Heart right ventricle (tissue), 16 donors: ENCODE measurements around the gene NKX2-3. TPM values are rescaled to one million over a fixed set of nuclear protein-coding genes. Genes with fewer than 3 reads are reported as not detected.

Experiments used
- ATAC-seq, 8 donors: fragments of 200-7000 bp; cut with Tn5 transposase; one replicate each; pipeline ENCODE4 v1.9.1; 2020; ENCODE audit warnings: mild to moderate bottlenecking in 8 of 8, moderate library complexity in 8 of 8, moderate number of reproducible peaks in 1 of 8
- DNase-seq, 2 donors: peaks; one replicate each; pipeline ENCODE4 v3.0.0-alpha.2; 2020
- H3K27ac ChIP-seq, 10 donors: fragments of 200-600 bp; sonication (generic) in 2 of 10; one replicate each; pipeline versions ENCODE4 v1.5.0 to v1.8.0; 2020 to 2022; ENCODE audit warnings: mild to moderate bottlenecking in 3 of 10
- H3K27me3 ChIP-seq, 7 donors: fragments of 200-600 bp; one replicate each; pipeline ENCODE4 v1.8.0; 2021 to 2022; ENCODE audit warnings: mild to moderate bottlenecking in 2 of 7
- H3K36me3 ChIP-seq, 9 donors: fragments of 200-600 bp; sonication (generic) in 1 of 9; one replicate each; pipeline versions ENCODE4 v1.5.0 to v1.8.0; 2020 to 2022; ENCODE audit warnings: mild to moderate bottlenecking in 2 of 9
- H3K4me1 ChIP-seq, 9 donors: fragments of 200-600 bp; sonication (generic) in 1 of 9; one replicate each; pipeline versions ENCODE4 v1.5.0 to v1.8.0; 2020 to 2022; ENCODE audit warnings: mild to moderate bottlenecking in 4 of 9
- H3K4me3 ChIP-seq, 10 donors: fragments of 200-600 bp; sonication (generic) in 2 of 10; one replicate each; pipeline versions ENCODE4 v1.5.0 to v1.8.0; 2020 to 2022; ENCODE audit warnings: mild to moderate bottlenecking in 7 of 10, moderate library complexity in 2 of 10
- H3K9me3 ChIP-seq, 11 donors: fragments of 200-600 bp in 10 of 11; sonication (generic) in 2 of 11; one replicate each; pipeline versions ENCODE4 v1.5.0 to v1.8.0; 2013 to 2022; ENCODE audit warnings: mild to moderate bottlenecking in 2 of 11, control low read depth in 1 of 11, moderate library complexity in 1 of 11
- CTCF ChIP-seq, 9 donors: fragments of 200-600 bp; sonication (generic) in 2 of 9; IDR thresholded peaks; one replicate each; pipeline versions ENCODE4 v1.5.0 to v1.8.0; 2021 to 2022; ENCODE audit warnings: antibody characterized with exemption in 9 of 9, mild to moderate bottlenecking in 5 of 9, moderate library complexity in 1 of 9
- WGBS, 2 donors: extraction: QIAGEN DNeasy Blood & Tissue Kit; methylation state at CpG; one replicate each; pipeline ENCODE4 v1.1.7; 2013; ENCODE audit warnings: inconsistent platforms in 1 of 2; 5-methylcytosine and 5-hydroxymethylcytosine counted together
- intact Hi-C, 10 donors: fragments of 100-400 bp; cut with DNase I; formaldehyde crosslinking; loops; one replicate each; pipeline versions ENCODE4 v1.11.1 to v1.14.2; 2022
- polyA plus RNA-seq, 2 donors: library from polyadenylated mRNA; stranded (reverse); fragments of 200-250 nt; gene quantifications; one replicate each; pipeline ENCODE4 v1.2.3, GENCODE V29; 2013
- total RNA-seq, 10 donors: library from RNA; stranded (reverse); fragmentation: NEBNext Ultra II Directional in 3 of 10; extraction: Animal tissue kit (Norgen Biotek cat#: 25700) in 3 of 10; gene quantifications; one replicate each; pipeline versions ENCODE4 v1.2.1 to v1.2.4, GENCODE V29; 2021 to 2023
- donor health status: Arrhythmogenic right ventricular cardiomyopathy.
- donor health status: ischemic (EF 13 %, LVEDD 7.1; RV severe dilation, severe dysfunction).
- donor health status: healthy with polysubstance abuse.
- donor health status: DM: no; HTN: yes; CAD: no.
- donor health status: DM: no; HTN: no; CAD: no.
- donor health status: ischemic (EF 25% LVEDD 6.9; RV normal size, moderate dysfunction).
- donor health status: ischemic (EF 25% LVEDD 5.7; RV mildly dilated, moderate dysfunction).
- donor health status: healthy.
- donor health status: DM: yes; HTN: yes; CAD: no.
- donor health status: Ischemic cardiomyopathy.
- donor health status: ischemic (EF 35%, LVEDD 5.7; RV mildly dilated, moderate dysfunction).
- donor health status: nonischemic (EF 11% LVEDD 7.7; RV severe dilation, severe dysfunction).
- donor health status: DM: yes; HTN: yes; CAD: no.
- donor health status: PGD.
- donor health status: ischemic (EF 29% LVEDD 5.4; RV normal size, mild dysfunction).
- donor health status: nonischemic (EF 23%, LVEDD 6.1; RV moderate dilation, normal function).

NKX2-3 gene
- total and polyA plus RNA-seq, 12 donors, result not detected

GRCh38 chr10:99583687-99584086 lies 50.9 kb downstream of the NKX2-3 start:
- H3K4me3 ChIP-seq, result no peak overlapping the region
- no peaks in the 10 kb centered on the region for H3K4me1 ChIP-seq
- TF ChIP-seq CTCF (IDR thresholded peaks at IDR 0.05), result no peak
- H3K27me3 ChIP-seq, result peaks cover 0 to 33% (median 6%) of the 10 kb centered on the region in 7 donors
- 52 to 58% methylated on average over 8 of the region's 8 CpGs for WGBS, 2 donors
- DNase-seq (no peak), ATAC-seq (no peak)
- no peaks in the 10 kb centered on the region for H3K36me3 ChIP-seq
- H3K27ac ChIP-seq, result no peak overlapping the region
- intact Hi-C loops, result no loop called here
- H3K9me3 ChIP-seq, result no peaks in the 10 kb centered on the region

Other genes starting within 250 kb of the NKX2-3 start
- under 1 TPM in 6 of 10 donors, not detected in 4; 0.07 to 0.24 (median 0.14) TPM for gene CNNM1, start 203.6 kb upstream of the NKX2-3 start, total RNA-seq
- under 1 TPM; 0.01 to 0.07 TPM for gene CNNM1, start 203.6 kb upstream of the NKX2-3 start, polyA plus RNA-seq
- gene GOT1, start 102.3 kb upstream of the NKX2-3 start, total RNA-seq, result 100 to 1,000 TPM; 362 to 669 (median 586) TPM
- gene GOT1, start 102.3 kb upstream of the NKX2-3 start, polyA plus RNA-seq, result 100 to 1,000 TPM; 114 to 344 TPM
- gene SLC25A28, start 87.5 kb downstream of the NKX2-3 start, total RNA-seq, result 10 to 100 TPM; 21.2 to 55.9 (median 29.8) TPM
- gene SLC25A28, start 87.5 kb downstream of the NKX2-3 start, polyA plus RNA-seq, result 100 to 1,000 TPM in 1 of 2 donors, 10 to 100 TPM in 1; 37.1 to 116 TPM
- 1 to 10 TPM; 1.7 to 3.8 (median 2.5) TPM for gene ENTPD7, start 126.6 kb downstream of the NKX2-3 start, total RNA-seq
- gene ENTPD7, start 126.6 kb downstream of the NKX2-3 start, polyA plus RNA-seq, result 1 to 10 TPM in 1 of 2 donors, under 1 TPM in 1; 0.22 to 1.2 TPM
- gene COX15, start 199.2 kb downstream of the NKX2-3 start, total RNA-seq, result 10 to 100 TPM; 29.6 to 47.2 (median 38.7) TPM
- gene COX15, start 199.2 kb downstream of the NKX2-3 start, polyA plus RNA-seq, result 10 to 100 TPM; 12.5 to 12.6 TPM
- gene CUTC, start 199.3 kb downstream of the NKX2-3 start, total RNA-seq, result 10 to 100 TPM; 29.7 to 43.7 (median 35.1) TPM
- 10 to 100 TPM; 36.3 to 40.5 TPM for gene CUTC, start 199.3 kb downstream of the NKX2-3 start, polyA plus RNA-seq
- gene ABCC2, start 249.7 kb downstream of the NKX2-3 start, total RNA-seq, result under 1 TPM; 0.05 to 0.46 (median 0.21) TPM
- gene ABCC2, start 249.7 kb downstream of the NKX2-3 start, polyA plus RNA-seq, result 1 to 10 TPM in 1 of 2 donors, under 1 TPM in 1; 0.30 to 1.0 TPM